HepG2 (cell line): ENCODE measurements around the gene SLC27A1. TPM values are rescaled to one million over a fixed set of nuclear protein-coding genes. Genes with fewer than 3 reads are reported as not detected.
A peak's percentile ranks its signal among the peaks of the same experiment; 100 is the strongest.

Source experiments
- CBX1 ChIP-seq: IDR thresholded peaks from one replicate; pipeline ENCODE4 v1.6.1; 2016; ENCODE audit warnings: antibody characterized with exemption, low read depth
- CENPX ChIP-seq: sonication (generic); formaldehyde crosslinking; IDR thresholded peaks from 2 replicates; pipeline ENCODE4 v1.9.0; 2021; ENCODE audit warnings: mild to moderate bottlenecking, missing genetic modification reagents, moderate library complexity
- CTCF ChIP-seq: sonication (generic); formaldehyde crosslinking; IDR thresholded peaks from 2 replicates; pipeline ENCODE4 v1.5.0; 2020; ENCODE audit warnings: mild to moderate bottlenecking, missing genetic modification reagents, moderate library complexity
- EP300 ChIP-seq, 3 experiments: sonication (generic) in 1 of 3; formaldehyde crosslinking in 1 of 3; IDR thresholded peaks; 2 replicates each; pipeline versions ENCODE4 v1.5.1 to v1.6.1; 2011 to 2020; ENCODE audit warnings: low read depth in 2 of 3, low read length in 2 of 3, borderline replicate concordance in 1 of 3, improper control_type of control experiment in 1 of 3, mild to moderate bottlenecking in 1 of 3, missing genetic modification reagents in 1 of 3, moderate library complexity in 1 of 3
- ESRRA ChIP-seq: sonication (generic); formaldehyde crosslinking; IDR thresholded peaks from 2 replicates; pipeline ENCODE4 v1.5.1; 2020; ENCODE audit warnings: mild to moderate bottlenecking, low read depth, missing genetic modification reagents
- MBNL3 ChIP-seq: fragments of 250-450 bp; sonication (Bioruptor Pico); conservative IDR thresholded peaks from 2 replicates; pipeline ENCODE4 v1.8.0; 2022; ENCODE audit warnings: mild to moderate bottlenecking, inconsistent platforms
- MYC ChIP-seq: sonication (generic); formaldehyde crosslinking; IDR thresholded peaks from 2 replicates; pipeline ENCODE4 v1.9.0; 2021; ENCODE audit warnings: missing genetic modification reagents, borderline replicate concordance
- RCOR2 ChIP-seq: IDR thresholded peaks from 2 replicates; pipeline ENCODE4 v1.6.1; 2016; ENCODE audit warnings: missing biosample characterization, missing genetic modification reagents
- SCMH1 ChIP-seq: sonication (generic); formaldehyde crosslinking; IDR thresholded peaks from 2 replicates; pipeline ENCODE4 v1.9.0; 2021; ENCODE audit warnings: missing genetic modification reagents, mild to moderate bottlenecking, borderline replicate concordance
- SKI ChIP-seq: fragments of 450-650 bp; IDR thresholded peaks from one replicate; pipeline ENCODE4 v1.6.1; 2018; ENCODE audit warnings: mild to moderate bottlenecking; ENCODE audit not compliant: partially characterized antibody
- STAT5B ChIP-seq: sonication (generic); formaldehyde crosslinking; IDR thresholded peaks from 2 replicates; pipeline ENCODE4 v1.4.0; 2020; ENCODE audit warnings: missing genetic modification reagents
- ZGPAT ChIP-seq: IDR thresholded peaks from 2 replicates; pipeline ENCODE4 v1.6.1; 2016; ENCODE audit warnings: mild to moderate bottlenecking
- ZNF10 ChIP-seq: sonication (generic); formaldehyde crosslinking; IDR thresholded peaks from 2 replicates; pipeline ENCODE4 v1.4.0; 2020; ENCODE audit warnings: mild to moderate bottlenecking, low read depth, missing genetic modification reagents, borderline replicate concordance
- ZNF256 ChIP-seq: sonication (generic); formaldehyde crosslinking; conservative IDR thresholded peaks from 2 replicates; pipeline ENCODE4 v1.4.0; 2020; ENCODE audit warnings: missing genetic modification reagents
- ZNF468 ChIP-seq: sonication (generic); formaldehyde crosslinking; IDR thresholded peaks from 2 replicates; pipeline ENCODE4 v1.8.0; 2022; ENCODE audit warnings: mild to moderate bottlenecking, moderate library complexity, missing genetic modification reagents
- ZNF484 ChIP-seq: sonication (generic); formaldehyde crosslinking; IDR thresholded peaks from 2 replicates; pipeline ENCODE4 v1.5.1; 2020; ENCODE audit warnings: mild to moderate bottlenecking, low read depth, missing genetic modification reagents, borderline replicate concordance
- ZNF569 ChIP-seq: sonication (generic); formaldehyde crosslinking; IDR thresholded peaks from 2 replicates; pipeline ENCODE4 v1.5.0; 2020; ENCODE audit warnings: mild to moderate bottlenecking, missing genetic modification reagents, moderate library complexity, borderline replicate concordance
- ZNF816 ChIP-seq: sonication (generic); formaldehyde crosslinking; IDR thresholded peaks from 2 replicates; pipeline ENCODE4 v1.8.0; 2022; ENCODE audit warnings: missing genetic modification reagents, mild to moderate bottlenecking, borderline replicate concordance
- polyA plus RNA-seq, 8 experiments: library from polyadenylated mRNA; depleted of rRNA in 3 of 8; stranded (reverse) in 7 of 8; unstranded in 1 of 8; fragments of >200 nt; fragmentation: Illumina TruSeq in 4 of 8; extraction: Trizol in 4 of 8; gene quantifications; 2 replicates each; pipeline versions ENCODE4 v1.2.1 to v1.2.3, GENCODE V29; 2011 to 2016; ENCODE audit warnings: low read depth in 4 of 8, missing spikeins in 1 of 8, mixed read lengths in 1 of 8; ENCODE audit not compliant: insufficient read depth in 1 of 8
- total RNA-seq, 5 experiments: library from RNA; depleted of rRNA; stranded (reverse); fragments of >200 nt; fragmentation: Illumina TruSeq; extraction: Trizol; gene quantifications; 2 replicates each; pipeline ENCODE4 v1.2.3, GENCODE V29; 2016; ENCODE audit warnings: low read depth in 1 of 5
- TF ChIP-seq, protein P1 (sequence below): sonication (generic); formaldehyde crosslinking; IDR thresholded peaks from 2 replicates; pipeline ENCODE4 v1.5.1; 2020; ENCODE audit warnings: missing genetic modification reagents, mild to moderate bottlenecking, borderline replicate concordance
- TF ChIP-seq, protein P2 (sequence below): sonication (generic); formaldehyde crosslinking; IDR thresholded peaks from 2 replicates; pipeline ENCODE4 v1.5.0; 2020; ENCODE audit warnings: mild to moderate bottlenecking, missing genetic modification reagents

The SLC27A1 gene
- total and polyA plus RNA-seq, 2 of the 13 experiments (the other 11 are each of a cell fraction or from before 2014, with no cell fraction given): 4.1 to 8.8 TPM

GRCh38 chr19:17511724-17512573 lies 41.6 kb downstream of the SLC27A1 start (continued):
- TF ChIP-seq, protein P1, sequence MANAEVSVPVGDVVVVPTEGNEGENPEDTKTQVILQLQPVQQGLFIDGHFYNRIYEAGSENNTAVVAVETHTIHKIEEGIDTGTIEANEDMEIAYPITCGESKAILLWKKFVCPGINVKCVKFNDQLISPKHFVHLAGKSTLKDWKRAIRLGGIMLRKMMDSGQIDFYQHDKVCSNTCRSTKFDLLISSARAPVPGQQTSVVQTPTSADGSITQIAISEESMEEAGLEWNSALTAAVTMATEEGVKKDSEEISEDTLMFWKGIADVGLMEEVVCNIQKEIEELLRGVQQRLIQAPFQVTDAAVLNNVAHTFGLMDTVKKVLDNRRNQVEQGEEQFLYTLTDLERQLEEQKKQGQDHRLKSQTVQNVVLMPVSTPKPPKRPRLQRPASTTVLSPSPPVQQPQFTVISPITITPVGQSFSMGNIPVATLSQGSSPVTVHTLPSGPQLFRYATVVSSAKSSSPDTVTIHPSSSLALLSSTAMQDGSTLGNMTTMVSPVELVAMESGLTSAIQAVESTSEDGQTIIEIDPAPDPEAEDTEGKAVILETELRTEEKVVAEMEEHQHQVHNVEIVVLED (CRISPR knock-in tag): peak; percentile 95
- TF ChIP-seq CBX1: peak; percentile 31
- TF ChIP-seq ZNF484 (CRISPR knock-in tag): no peak; the same call in 1 of the 2 replicates
- TF ChIP-seq ZNF569 (CRISPR knock-in tag): no peak
- no peak for TF ChIP-seq ZNF10 (CRISPR knock-in tag)
- peak; percentile 95 for TF ChIP-seq MYC
- TF ChIP-seq RCOR2 (CRISPR knock-in tag): 0 out of 2 replicates have a peak, but pooled peaks have one; percentile 63
- TF ChIP-seq CENPX (CRISPR knock-in tag): no peak
- TF ChIP-seq EP300 (IDR thresholded peaks at IDR 0.05; ENCODE audit: low read depth in 2 of 2, low read length in 2 of 2): no peak
- TF ChIP-seq EP300 (CRISPR knock-in tag; IDR thresholded peaks at IDR 0.05; ENCODE audit: borderline replicate concordance): peak; percentile 76
- TF ChIP-seq ZNF816: peak; percentile 94
- peak; percentile 47 for TF ChIP-seq SKI
- TF ChIP-seq, protein P2, sequence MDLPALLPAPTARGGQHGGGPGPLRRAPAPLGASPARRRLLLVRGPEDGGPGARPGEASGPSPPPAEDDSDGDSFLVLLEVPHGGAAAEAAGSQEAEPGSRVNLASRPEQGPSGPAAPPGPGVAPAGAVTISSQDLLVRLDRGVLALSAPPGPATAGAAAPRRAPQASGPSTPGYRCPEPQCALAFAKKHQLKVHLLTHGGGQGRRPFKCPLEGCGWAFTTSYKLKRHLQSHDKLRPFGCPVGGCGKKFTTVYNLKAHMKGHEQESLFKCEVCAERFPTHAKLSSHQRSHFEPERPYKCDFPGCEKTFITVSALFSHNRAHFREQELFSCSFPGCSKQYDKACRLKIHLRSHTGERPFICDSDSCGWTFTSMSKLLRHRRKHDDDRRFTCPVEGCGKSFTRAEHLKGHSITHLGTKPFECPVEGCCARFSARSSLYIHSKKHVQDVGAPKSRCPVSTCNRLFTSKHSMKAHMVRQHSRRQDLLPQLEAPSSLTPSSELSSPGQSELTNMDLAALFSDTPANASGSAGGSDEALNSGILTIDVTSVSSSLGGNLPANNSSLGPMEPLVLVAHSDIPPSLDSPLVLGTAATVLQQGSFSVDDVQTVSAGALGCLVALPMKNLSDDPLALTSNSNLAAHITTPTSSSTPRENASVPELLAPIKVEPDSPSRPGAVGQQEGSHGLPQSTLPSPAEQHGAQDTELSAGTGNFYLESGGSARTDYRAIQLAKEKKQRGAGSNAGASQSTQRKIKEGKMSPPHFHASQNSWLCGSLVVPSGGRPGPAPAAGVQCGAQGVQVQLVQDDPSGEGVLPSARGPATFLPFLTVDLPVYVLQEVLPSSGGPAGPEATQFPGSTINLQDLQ (CRISPR knock-in tag): peak; percentile 77; the same call in 1 of the 2 replicates
- no peak for TF ChIP-seq ZNF468 (CRISPR knock-in tag)
- TF ChIP-seq ZGPAT (CRISPR knock-in tag): peak; percentile 98
- 0 out of 2 replicates have a peak, but pooled peaks have one; percentile 57 for TF ChIP-seq ZNF256 (CRISPR knock-in tag)
- no peak for TF ChIP-seq SCMH1 (CRISPR knock-in tag)
- TF ChIP-seq MBNL3: no peak
- TF ChIP-seq STAT5B: peak; percentile 50; the same call in 1 of the 2 replicates
- peak; percentile 77 for TF ChIP-seq CTCF (CRISPR knock-in tag)
- peak; percentile 84 for TF ChIP-seq ESRRA (CRISPR knock-in tag)
